C4-2B (cell line): Measurements from ENCODE around the gene CRACDL.

Experiments
- CTCF ChIP-seq: fragments of 450-650 bp; conservative IDR thresholded peaks from 2 replicates; pipeline ENCODE4 v1.5.1; 2017; ENCODE audit warnings: mild to moderate bottlenecking
- ZFX ChIP-seq: fragments of 450-650 bp; IDR thresholded peaks from 2 replicates; pipeline ENCODE4 v1.6.1; 2017

DNA sequence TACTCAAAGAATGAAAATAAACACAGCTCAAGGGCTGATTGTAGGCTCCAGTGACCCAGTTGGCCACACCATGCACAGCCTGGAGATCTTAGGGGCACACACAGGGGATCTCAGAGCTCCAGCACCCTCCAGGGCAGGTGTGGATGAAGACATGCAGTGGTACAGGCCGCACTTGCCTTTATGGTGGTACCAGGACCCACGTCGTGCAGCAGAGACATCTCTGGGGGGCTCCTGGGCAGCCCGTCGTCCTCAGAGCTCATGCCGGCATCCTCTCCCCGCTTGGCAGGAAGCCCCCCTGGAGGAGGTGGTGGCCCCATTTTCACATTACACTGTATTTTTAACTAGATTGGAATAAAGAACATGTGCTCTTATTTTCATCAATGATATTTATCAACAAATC, 103.9 kb downstream of the CRACDL start:
- TF ChIP-seq CTCF (no peak), ZFX (no peak)
